Measurements from ENCODE around the gene COA7. TPM values are rescaled to one million over a fixed set of nuclear protein-coding genes. Genes with fewer than 3 reads are reported as not detected.

COA7 gene
- total and polyA plus RNA-seq, 10 of the 15 experiments (the other 5 are each of a cell fraction or from before 2014, with no cell fraction given) = 7.5 to 20.2 (median 15.4) TPM

- WGBS (ENCODE audit: insufficient coverage, insufficient replicate concordance, low lambda C conversion rate, missing lambda C conversion rate) = 91% methylated on average over 4 of the region's 4 CpGs
- H3K4me2 ChIP-seq (ENCODE audit: control insufficient read depth, insufficient read depth) = no peak overlapping the region
- FAIRE-seq (no peak), ATAC-seq (no peak), DNase-seq (ENCODE audit: low read depth, low spot score) (no peak)
- CTCF ChIA-PET = no interaction called here
- BruUV-seq (replicated peaks) = no TSS peak
- H3K9me3 ChIP-seq (replicated peaks; ENCODE audit: control insufficient read depth, insufficient read depth, low read length) = no peaks in the 10 kb centered on the region
- no peaks in the 10 kb centered on the region for H3K4me1 ChIP-seq (ENCODE audit: control insufficient read depth, insufficient read depth, low read length)
- H3K4me3 ChIP-seq = no peak overlapping the region
- no peak for TF ChIP-seq SMC3 (IDR thresholded peaks at IDR 0.05; ENCODE audit: borderline replicate concordance, low read length)
- no peak for TF ChIP-seq EGR1 (IDR thresholded peaks at IDR 0.05; ENCODE audit: borderline replicate concordance in 1 of 2, low read depth in 2 of 2, low read length in 2 of 2)
- TF ChIP-seq SREBF1 (IDR thresholded peaks at IDR 0.05; ENCODE audit: low read length) = no peak
- TF ChIP-seq NFYA (IDR thresholded peaks at IDR 0.05; ENCODE audit: borderline replicate concordance, low read depth, low read length) = no peak
- no peak for TF ChIP-seq KAT2A (conservative IDR thresholded peaks at IDR 0.05; ENCODE audit: control insufficient read depth, low read depth, low read length)
- no peak for TF ChIP-seq MTA2 (IDR thresholded peaks at IDR 0.05; ENCODE audit: low read depth)
- TF ChIP-seq SIN3A (IDR thresholded peaks at IDR 0.05; ENCODE audit: low read depth, low read length) = no peak
- POLR2A ChIA-PET = no interaction called here
- H2AFZ ChIP-seq (ENCODE audit: control insufficient read depth, low read depth, low read length) = no peak overlapping the region
- H4K20me1 ChIP-seq (ENCODE audit: control insufficient read depth, insufficient read depth) = no peaks in the 10 kb centered on the region
- H3K9ac ChIP-seq (ENCODE audit: control insufficient read depth, insufficient read depth, low read length) = no peak overlapping the region
- no peak overlapping the region for H3K27ac ChIP-seq (ENCODE audit: control insufficient read depth, insufficient read depth)
- no peaks in the 10 kb centered on the region for H3K27me3 ChIP-seq (replicated peaks in 1 of 2; ENCODE audit: control insufficient read depth in 2 of 2, insufficient read depth in 2 of 2, low read length in 1 of 2)
- no peaks in the 10 kb centered on the region for H3K79me2 ChIP-seq (ENCODE audit: control insufficient read depth, insufficient read depth, low read length)
- RAD21 ChIA-PET (ENCODE audit: unreplicated experiment) = no interaction called here
- in situ Hi-C loops (cut with MboI) = no loop called here
- SMC1A ChIA-PET (ENCODE audit: uncharacterized antibody, unreplicated experiment) = no interaction called here
- no peaks in the 10 kb centered on the region for H3K36me3 ChIP-seq (ENCODE audit: control insufficient read depth in 2 of 2, insufficient read depth in 2 of 2, low read length in 1 of 2)
- intact Hi-C loops (cut with micrococcal nuclease; ENCODE audit: unreplicated experiment) = no loop called here
Measured at GRCh38 chr1:52673513-52673912, 24.6 kb downstream of the COA7 start.

GRCh38 chr1:52672946-52673345 lies 25.2 kb downstream of the COA7 start:
- POLR2A ChIA-PET = no interaction called here
- 28% methylated on average over 1 of the region's 1 CpG for WGBS (ENCODE audit: insufficient coverage, insufficient replicate concordance, low lambda C conversion rate, missing lambda C conversion rate)
- no TSS peak for BruUV-seq (replicated peaks)
- H3K9me3 ChIP-seq (replicated peaks; ENCODE audit: control insufficient read depth, insufficient read depth, low read length) = no peaks in the 10 kb centered on the region
- H3K27ac ChIP-seq (ENCODE audit: control insufficient read depth, insufficient read depth) = no peak overlapping the region
- ATAC-seq (no peak), FAIRE-seq (no peak), DNase-seq (ENCODE audit: low read depth, low spot score) (no peak)
- H4K20me1 ChIP-seq (ENCODE audit: control insufficient read depth, insufficient read depth) = no peaks in the 10 kb centered on the region
- no peaks in the 10 kb centered on the region for H3K79me2 ChIP-seq (ENCODE audit: control insufficient read depth, insufficient read depth, low read length)
- RAD21 ChIA-PET (ENCODE audit: unreplicated experiment) = no interaction called here
- no peak overlapping the region for H3K4me3 ChIP-seq
- H3K36me3 ChIP-seq (ENCODE audit: control insufficient read depth in 2 of 2, insufficient read depth in 2 of 2, low read length in 1 of 2) = no peaks in the 10 kb centered on the region
- intact Hi-C loops (cut with micrococcal nuclease; ENCODE audit: unreplicated experiment) = no loop called here
- H3K4me1 ChIP-seq (ENCODE audit: control insufficient read depth, insufficient read depth, low read length) = no peaks in the 10 kb centered on the region
- no peak overlapping the region for H3K4me2 ChIP-seq (ENCODE audit: control insufficient read depth, insufficient read depth)
- SMC1A ChIA-PET (ENCODE audit: uncharacterized antibody, unreplicated experiment) = interaction anchor here (1.2 kb wide), 1 partner anchor 13 kb away, joined by 3 read pairs; no protein-coding TSS in a partner anchor
- CTCF ChIA-PET = no interaction called here
- H3K27me3 ChIP-seq (replicated peaks in 1 of 2; ENCODE audit: control insufficient read depth in 2 of 2, insufficient read depth in 2 of 2, low read length in 1 of 2) = no peaks in the 10 kb centered on the region
- in situ Hi-C loops (cut with MboI) = no loop called here
- no peak overlapping the region for H2AFZ ChIP-seq (ENCODE audit: control insufficient read depth, low read depth, low read length)
- TF ChIP-seq JUND (IDR thresholded peaks at IDR 0.05; ENCODE audit: low read depth, low read length) (no peak), CBX5 (IDR thresholded peaks at IDR 0.05; ENCODE audit: low read depth) (no peak), JUNB (IDR thresholded peaks at IDR 0.05) (no peak), LARP7 (IDR thresholded peaks at IDR 0.05) (no peak), HDAC2 (IDR thresholded peaks at IDR 0.05) (no peak), BRCA1 (IDR thresholded peaks at IDR 0.05; ENCODE audit: low read depth, low read length) (no peak), SP1 (IDR thresholded peaks at IDR 0.05; ENCODE audit: low read depth, low read length) (no peak), SUPT20H (IDR thresholded peaks at IDR 0.05; ENCODE audit: borderline replicate concordance, control insufficient read depth, low read depth, low read length) (no peak), NR2F1 (conservative IDR thresholded peaks at IDR 0.05) (no peak), POLR2A (IDR thresholded peaks at IDR 0.05; ENCODE audit: low read depth, low read length) (no peak), IKZF2 (IDR thresholded peaks at IDR 0.05) (no peak)
- TF ChIP-seq, protein P1, sequence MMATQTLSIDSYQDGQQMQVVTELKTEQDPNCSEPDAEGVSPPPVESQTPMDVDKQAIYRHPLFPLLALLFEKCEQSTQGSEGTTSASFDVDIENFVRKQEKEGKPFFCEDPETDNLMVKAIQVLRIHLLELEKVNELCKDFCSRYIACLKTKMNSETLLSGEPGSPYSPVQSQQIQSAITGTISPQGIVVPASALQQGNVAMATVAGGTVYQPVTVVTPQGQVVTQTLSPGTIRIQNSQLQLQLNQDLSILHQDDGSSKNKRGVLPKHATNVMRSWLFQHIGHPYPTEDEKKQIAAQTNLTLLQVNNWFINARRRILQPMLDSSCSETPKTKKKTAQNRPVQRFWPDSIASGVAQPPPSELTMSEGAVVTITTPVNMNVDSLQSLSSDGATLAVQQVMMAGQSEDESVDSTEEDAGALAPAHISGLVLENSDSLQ (IDR thresholded peaks at IDR 0.05) = no peak
- no peak overlapping the region for H3K9ac ChIP-seq (ENCODE audit: control insufficient read depth, insufficient read depth, low read length)
